RWPE1 (cell line): ENCODE measurements around the gene GTPBP1.

ENCODE experiments used
- CTCF ChIA-PET: fragments of 350-600 bp; sonication (Branson Sonifier 250); formaldehyde crosslinking; extraction: SDS; loops from one replicate; lab custom pipeline; 2021; lab: Yijun Ruan, JAX
- POLR2A ChIA-PET: fragments of 400-600 bp; formaldehyde crosslinking; extraction: SDS; loops from one replicate; lab custom pipeline; 2020; ENCODE audit warnings: antibody characterized with exemption; ENCODE audit not compliant: low non-redundant PET; lab: Yijun Ruan, JAX
- DNase-seq: peaks from one replicate; pipeline ENCODE4 v3.0.0; 2012; ENCODE audit warnings: low spot score
- H3K27ac ChIP-seq: fragments of 450-650 bp; 2 replicates; pipeline ENCODE4 v1.5.1; 2017
- CTCF ChIP-seq: fragments of 450-650 bp; conservative IDR thresholded peaks from 2 replicates; pipeline ENCODE4 v1.5.1; 2017; ENCODE audit warnings: low read depth, mild to moderate bottlenecking

Gene GTPBP1

DNA sequence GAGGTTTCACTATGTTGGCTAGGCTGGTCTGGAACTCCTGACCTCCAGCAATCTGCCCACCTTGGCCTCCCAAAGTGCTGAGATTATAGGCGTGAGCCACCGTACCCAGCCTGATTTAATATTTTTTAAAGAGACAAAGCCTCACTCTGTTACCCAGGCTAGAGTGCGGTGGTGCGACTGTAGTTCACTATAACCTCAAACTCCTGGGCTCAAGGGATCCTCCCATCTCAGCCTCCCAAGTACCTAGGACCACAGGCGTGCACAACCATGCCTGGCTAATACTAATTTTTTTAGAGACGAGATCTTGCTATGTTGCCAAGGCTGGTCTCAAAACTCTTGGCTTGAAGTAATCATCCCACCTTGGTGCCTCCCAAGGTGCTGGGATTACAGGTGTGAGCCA lies 13.5 kb downstream of the GTPBP1 start:
- peak overlapping the region; percentile 76 for H3K27ac ChIP-seq
- DNase-seq, result no peak
- CTCF ChIA-PET, result no interaction called here
- TF ChIP-seq CTCF, result no peak
- POLR2A ChIA-PET, result interaction anchor here (0.6 kb wide), 1 partner anchor 204 kb away, joined by 6 read pairs; no protein-coding TSS in a partner anchor

GRCh38 chr22:38720350-38720749 lies 14.6 kb downstream of the GTPBP1 start:
- TF ChIP-seq CTCF, result no peak
- no peak for DNase-seq
- CTCF ChIA-PET, result interaction anchor here (1.0 kb wide), 1 partner anchor 46 kb away, joined by 3 read pairs; no protein-coding TSS in a partner anchor
- POLR2A ChIA-PET, result no interaction called here
- 0 out of 2 replicates have a peak overlapping the region, but pooled peaks have one; percentile 11 for H3K27ac ChIP-seq

DNA sequence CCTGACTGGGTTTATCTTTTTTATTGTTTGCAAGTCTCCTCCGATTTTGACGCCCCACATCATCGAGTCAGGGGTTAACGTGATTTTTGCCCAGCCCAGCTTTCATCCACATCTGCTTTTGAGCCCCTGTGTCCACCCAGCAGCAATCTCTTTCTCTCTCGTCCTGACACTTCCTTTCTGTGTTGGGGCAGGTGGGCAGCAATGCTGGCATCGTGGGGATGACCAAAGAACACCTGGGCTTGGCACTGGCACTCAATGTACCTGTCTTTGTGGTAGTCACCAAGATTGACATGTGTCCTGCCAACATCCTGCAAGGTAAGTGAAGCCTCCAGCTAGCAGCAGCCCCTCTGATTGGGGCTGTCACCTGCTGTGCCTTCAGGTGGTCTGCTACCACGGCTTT lies 15.8 kb downstream of the GTPBP1 start:
- no peak for TF ChIP-seq CTCF
- POLR2A ChIA-PET, result no interaction called here
- no peak for DNase-seq
- H3K27ac ChIP-seq, result no peak overlapping the region
- CTCF ChIA-PET, result no interaction called here

DNA sequence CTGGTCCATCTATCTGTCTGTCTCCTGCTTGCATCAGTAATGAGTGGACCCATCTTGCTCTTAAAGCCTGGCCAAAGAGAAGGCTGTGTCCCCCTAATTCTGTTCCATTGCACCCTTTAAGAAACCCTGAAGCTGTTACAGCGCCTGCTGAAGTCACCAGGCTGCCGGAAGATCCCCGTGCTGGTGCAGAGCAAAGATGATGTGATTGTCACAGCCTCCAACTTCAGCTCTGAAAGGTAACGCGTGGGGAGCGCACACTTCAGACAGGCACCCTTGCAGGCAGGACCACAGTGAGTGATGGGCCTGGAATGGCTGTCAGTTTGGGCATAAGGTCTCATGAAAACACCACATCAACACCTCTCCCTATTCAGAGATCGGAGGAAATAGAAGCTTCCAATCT lies 18.4 kb downstream of the GTPBP1 start:
- TF ChIP-seq CTCF, result no peak
- POLR2A ChIA-PET, result no interaction called here
- H3K27ac ChIP-seq, result no peak overlapping the region
- DNase-seq, result no peak
- CTCF ChIA-PET, result no interaction called here

- ChIA-PET POLR2A (no interaction called here), CTCF (interaction anchor here (0.6 kb wide), 2 partner anchors 12 to 105 kb away, joined by 3 read pairs; no protein-coding TSS in a partner anchor)
- peak; percentile 30 for TF ChIP-seq CTCF
- no peak overlapping the region for H3K27ac ChIP-seq
- DNase-seq, result no peak
These were observed 19.3 kb downstream of the GTPBP1 start for GRCh38 chr22:38724926-38725571.

DNA sequence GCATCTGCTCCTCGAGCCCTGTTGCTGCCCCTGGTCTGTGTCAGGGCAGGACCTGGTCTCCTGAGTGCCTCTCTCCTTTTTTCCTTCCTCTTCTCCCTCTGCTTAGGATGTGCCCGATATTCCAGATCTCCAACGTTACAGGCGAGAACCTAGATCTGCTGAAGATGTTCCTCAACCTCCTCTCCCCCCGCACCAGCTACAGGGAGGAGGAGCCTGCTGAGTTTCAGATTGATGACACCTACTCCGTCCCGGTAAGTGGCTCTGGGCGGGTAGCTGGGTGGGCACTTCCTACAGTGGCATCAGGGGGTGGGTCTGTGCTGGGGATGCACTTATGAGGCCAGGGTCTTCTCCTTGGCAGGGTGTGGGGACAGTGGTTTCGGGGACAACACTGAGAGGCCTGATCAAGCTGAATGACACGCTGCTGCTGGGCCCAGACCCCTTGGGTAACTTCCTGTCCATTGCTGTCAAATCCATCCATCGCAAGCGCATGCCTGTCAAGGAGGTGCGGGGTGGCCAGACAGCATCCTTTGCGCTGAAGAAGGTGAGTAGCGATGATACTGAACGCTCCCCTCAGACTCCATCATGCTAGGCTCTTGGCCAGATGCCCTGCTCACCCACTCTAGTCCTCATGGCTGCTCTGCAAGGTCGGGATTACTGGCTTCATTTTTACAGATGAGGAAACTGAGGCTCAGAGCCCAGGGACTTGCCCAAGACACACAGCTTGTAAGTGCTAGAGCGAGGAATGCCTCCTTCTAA lies 20.3 kb downstream of the GTPBP1 start:
- ChIA-PET CTCF (interaction anchor here (0.6 kb wide), 1 partner anchor 10 kb away, joined by 4 read pairs; no protein-coding TSS in a partner anchor), POLR2A (no interaction called here)
- no peak for DNase-seq
- H3K27ac ChIP-seq, result no peak overlapping the region
- TF ChIP-seq CTCF, result no peak
